Endothelial cell of umbilical vein (primary cell): Measurements from ENCODE around the gene KCND1.

Experiments
- CTCF ChIP-seq, 2 donors: IDR thresholded peaks; 1 replicate in 1 of 2; 2 replicates in 1 of 2; pipeline ENCODE4 v1.5.1; 2011; ENCODE audit warnings: low read length in 2 of 2, mild to moderate bottlenecking in 2 of 2, moderate library complexity in 2 of 2, control low read depth in 1 of 2, inconsistent platforms in 1 of 2, low read depth in 1 of 2; ENCODE audit not compliant: insufficient read depth in 1 of 2; ENCODE audit errors: extremely low read depth in 1 of 2
- EZH2 ChIP-seq: IDR thresholded peaks from 2 replicates; pipeline ENCODE4 v1.6.1; 2012; ENCODE audit warnings: borderline replicate concordance, low read depth, mild to moderate bottlenecking, moderate library complexity, low read length, inconsistent platforms; ENCODE audit not compliant: severe bottlenecking
- FOS ChIP-seq: IDR thresholded peaks from 2 replicates; pipeline ENCODE4 v1.6.1; 2011; ENCODE audit warnings: mild to moderate bottlenecking, low read length, moderate library complexity, borderline replicate concordance; ENCODE audit not compliant: insufficient read depth
- GATA2 ChIP-seq: IDR thresholded peaks from 2 replicates; pipeline ENCODE4 v1.7.0; 2011; ENCODE audit warnings: low read depth, mild to moderate bottlenecking, moderate library complexity, mixed read lengths, low read length; ENCODE audit not compliant: insufficient read length, insufficient read depth
- JUN ChIP-seq: IDR thresholded peaks from 2 replicates; pipeline ENCODE4 v1.6.1; 2011; ENCODE audit warnings: borderline replicate concordance, low read depth; ENCODE audit not compliant: insufficient read length, insufficient read depth
- MAX ChIP-seq: IDR thresholded peaks from 2 replicates; pipeline ENCODE4 v1.6.1; 2011; ENCODE audit not compliant: insufficient read depth, insufficient read length
- MYC ChIP-seq: IDR thresholded peaks from one replicate; pipeline ENCODE4 v1.6.1; 2011; ENCODE audit warnings: mild to moderate bottlenecking, low read depth, low read length
- POLR2A ChIP-seq: IDR thresholded peaks from 2 replicates; pipeline ENCODE4 v1.6.1; 2012; ENCODE audit warnings: low read depth, mild to moderate bottlenecking, control low read depth, low read length
- POLR2AphosphoS5 ChIP-seq: IDR thresholded peaks from 2 replicates; pipeline ENCODE4 v1.6.1; 2012; ENCODE audit warnings: low read depth, mild to moderate bottlenecking, control low read depth, low read length, moderate library complexity; ENCODE audit not compliant: insufficient read depth

GRCh38 chrX:49019599-49020249 lies 48.1 kb upstream of the KCND1 start:
- TF ChIP-seq CTCF (IDR thresholded peaks at IDR 0.05; ENCODE audit: extremely low read depth in 1 of 2, insufficient read depth in 1 of 2, low read depth in 1 of 2, low read length in 2 of 2) (no peak), POLR2AphosphoS5 (no peak), JUN (no peak), POLR2A (no peak), EZH2 (no peak), GATA2 (no peak), MAX (no peak), MYC (no peak), FOS (no peak)
